Mesothelial cell of epicardium (in vitro differentiated cells): ENCODE data around the gene IER5. TPM values are rescaled to one million over a fixed set of nuclear protein-coding genes. Genes with fewer than 3 reads are reported as not detected.

Source experiments
- DNase-seq, 2 experiments: peaks; one replicate each; pipeline ENCODE4 v3.0.0; 2021; ENCODE audit warnings: low spot score in 2 of 2; ENCODE audit not compliant: unreplicated experiment in 2 of 2
- H3K27ac Mint-ChIP-seq: 2 replicates; pipeline ENCODE4 v1.8.0; 2021; ENCODE audit warnings: mixed read lengths
- H3K27me3 Mint-ChIP-seq: 2 replicates; pipeline ENCODE4 v1.8.0; 2021; ENCODE audit warnings: low read depth, mixed read lengths
- H3K36me3 Mint-ChIP-seq: 2 replicates; pipeline ENCODE4 v1.8.0; 2021; ENCODE audit warnings: mixed read lengths
- H3K4me1 Mint-ChIP-seq: 2 replicates; pipeline ENCODE4 v1.8.0; 2021; ENCODE audit warnings: mixed read lengths
- H3K4me3 Mint-ChIP-seq: 2 replicates; pipeline ENCODE4 v1.8.0; 2021; ENCODE audit warnings: mild to moderate bottlenecking, moderate library complexity, mixed read lengths
- H3K9me3 Mint-ChIP-seq: 2 replicates; pipeline ENCODE4 v1.8.0; 2021; ENCODE audit warnings: mixed read lengths
- total RNA-seq: library from RNA; stranded (reverse); gene quantifications from 3 replicates; pipeline ENCODE4 v1.2.1, GENCODE V29; 2021
- TF ChIP-seq, protein P1 (sequence below): fragments of 200-600 bp; sonication (generic); IDR thresholded peaks from one replicate; pipeline ENCODE4 v1.5.0; 2021; ENCODE audit warnings: antibody characterized with exemption; ENCODE audit not compliant: unreplicated experiment

Gene IER5
- total RNA-seq, 1 donor from 2014 or later: 14.1 TPM

DNA sequence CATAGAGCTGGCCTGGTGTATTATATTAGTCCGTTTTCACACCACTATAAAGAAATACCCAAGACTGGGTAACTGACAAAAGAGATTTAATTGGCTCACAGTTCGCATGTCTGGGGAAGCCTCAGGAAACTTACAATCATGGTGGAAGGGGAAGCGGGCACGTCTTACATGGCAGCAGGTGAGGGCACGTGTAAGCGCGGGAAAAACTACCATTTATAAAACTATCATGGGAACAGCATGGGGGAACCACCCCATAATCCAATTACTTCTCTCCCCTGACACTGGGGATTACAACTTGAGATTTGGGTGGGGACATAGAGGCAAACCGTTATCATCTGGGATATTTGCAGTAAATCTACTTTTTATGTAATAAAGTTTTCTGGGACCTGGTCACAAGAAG is 6.8 kb downstream of the IER5 start:
- peak overlapping the region; percentile 94 for H3K27ac Mint-ChIP-seq
- DNase-seq: no peak
- H3K4me3 Mint-ChIP-seq: peak overlapping the region; percentile 23
- TF ChIP-seq, protein P1, sequence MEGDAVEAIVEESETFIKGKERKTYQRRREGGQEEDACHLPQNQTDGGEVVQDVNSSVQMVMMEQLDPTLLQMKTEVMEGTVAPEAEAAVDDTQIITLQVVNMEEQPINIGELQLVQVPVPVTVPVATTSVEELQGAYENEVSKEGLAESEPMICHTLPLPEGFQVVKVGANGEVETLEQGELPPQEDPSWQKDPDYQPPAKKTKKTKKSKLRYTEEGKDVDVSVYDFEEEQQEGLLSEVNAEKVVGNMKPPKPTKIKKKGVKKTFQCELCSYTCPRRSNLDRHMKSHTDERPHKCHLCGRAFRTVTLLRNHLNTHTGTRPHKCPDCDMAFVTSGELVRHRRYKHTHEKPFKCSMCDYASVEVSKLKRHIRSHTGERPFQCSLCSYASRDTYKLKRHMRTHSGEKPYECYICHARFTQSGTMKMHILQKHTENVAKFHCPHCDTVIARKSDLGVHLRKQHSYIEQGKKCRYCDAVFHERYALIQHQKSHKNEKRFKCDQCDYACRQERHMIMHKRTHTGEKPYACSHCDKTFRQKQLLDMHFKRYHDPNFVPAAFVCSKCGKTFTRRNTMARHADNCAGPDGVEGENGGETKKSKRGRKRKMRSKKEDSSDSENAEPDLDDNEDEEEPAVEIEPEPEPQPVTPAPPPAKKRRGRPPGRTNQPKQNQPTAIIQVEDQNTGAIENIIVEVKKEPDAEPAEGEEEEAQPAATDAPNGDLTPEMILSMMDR: no peak
- H3K27me3 Mint-ChIP-seq: no peaks in the 10 kb centered on the region
- no peaks in the 10 kb centered on the region for H3K9me3 Mint-ChIP-seq
- H3K36me3 Mint-ChIP-seq: peaks cover 1% of the 10 kb centered on the region
- peaks cover 81% of the 10 kb centered on the region for H3K4me1 Mint-ChIP-seq

DNA sequence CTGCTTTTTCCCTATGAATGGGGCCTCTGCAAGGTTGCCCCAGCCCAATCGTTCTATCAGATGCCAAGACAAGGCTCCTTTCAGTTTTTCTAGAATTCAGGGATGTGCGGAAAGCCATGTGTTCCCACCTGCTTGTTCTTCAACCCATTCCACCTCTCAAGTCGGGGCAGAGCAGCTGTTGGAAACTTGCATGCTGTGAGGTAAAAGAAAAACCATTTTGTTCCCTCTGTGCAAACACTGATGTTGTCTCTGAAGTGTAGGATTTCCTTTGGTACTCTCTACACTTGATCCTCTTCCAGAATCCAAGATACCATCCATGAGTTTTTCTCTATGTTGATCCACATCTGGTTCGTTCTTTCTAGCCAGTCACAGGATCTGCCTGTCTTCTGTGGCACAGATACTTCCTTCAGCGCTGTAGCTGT is 7.3 kb downstream of the IER5 start:
- DNase-seq: no peak
- peaks cover 81% of the 10 kb centered on the region for H3K4me1 Mint-ChIP-seq
- TF ChIP-seq, protein P1: no peak
- peak overlapping the region; percentile 26 for H3K4me3 Mint-ChIP-seq
- no peaks in the 10 kb centered on the region for H3K9me3 Mint-ChIP-seq
- H3K27ac Mint-ChIP-seq: peak overlapping the region; percentile 91
- H3K27me3 Mint-ChIP-seq: no peaks in the 10 kb centered on the region
- H3K36me3 Mint-ChIP-seq: peaks cover 1% of the 10 kb centered on the region

DNA sequence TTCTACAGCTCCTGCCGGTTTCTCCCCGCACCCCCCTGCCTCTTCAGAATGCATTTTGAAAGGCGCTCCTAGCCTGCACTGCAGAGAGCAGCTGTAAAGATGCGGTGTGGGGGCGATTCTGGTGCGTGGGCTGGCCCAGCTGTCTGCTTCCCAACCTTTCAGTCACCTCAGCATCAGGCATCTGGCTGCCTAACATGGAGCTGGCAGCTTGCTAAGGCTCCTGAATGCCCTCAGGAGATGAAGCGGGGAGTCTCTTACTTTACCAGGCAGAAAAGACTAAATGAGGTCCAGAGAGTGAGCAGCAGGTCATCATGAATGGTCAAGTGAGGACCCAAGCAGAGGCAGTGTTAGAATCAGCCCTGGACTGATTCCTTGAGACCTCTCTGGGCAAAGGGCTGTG is 8.7 kb downstream of the IER5 start:
- no peak overlapping the region for H3K4me3 Mint-ChIP-seq

DNA sequence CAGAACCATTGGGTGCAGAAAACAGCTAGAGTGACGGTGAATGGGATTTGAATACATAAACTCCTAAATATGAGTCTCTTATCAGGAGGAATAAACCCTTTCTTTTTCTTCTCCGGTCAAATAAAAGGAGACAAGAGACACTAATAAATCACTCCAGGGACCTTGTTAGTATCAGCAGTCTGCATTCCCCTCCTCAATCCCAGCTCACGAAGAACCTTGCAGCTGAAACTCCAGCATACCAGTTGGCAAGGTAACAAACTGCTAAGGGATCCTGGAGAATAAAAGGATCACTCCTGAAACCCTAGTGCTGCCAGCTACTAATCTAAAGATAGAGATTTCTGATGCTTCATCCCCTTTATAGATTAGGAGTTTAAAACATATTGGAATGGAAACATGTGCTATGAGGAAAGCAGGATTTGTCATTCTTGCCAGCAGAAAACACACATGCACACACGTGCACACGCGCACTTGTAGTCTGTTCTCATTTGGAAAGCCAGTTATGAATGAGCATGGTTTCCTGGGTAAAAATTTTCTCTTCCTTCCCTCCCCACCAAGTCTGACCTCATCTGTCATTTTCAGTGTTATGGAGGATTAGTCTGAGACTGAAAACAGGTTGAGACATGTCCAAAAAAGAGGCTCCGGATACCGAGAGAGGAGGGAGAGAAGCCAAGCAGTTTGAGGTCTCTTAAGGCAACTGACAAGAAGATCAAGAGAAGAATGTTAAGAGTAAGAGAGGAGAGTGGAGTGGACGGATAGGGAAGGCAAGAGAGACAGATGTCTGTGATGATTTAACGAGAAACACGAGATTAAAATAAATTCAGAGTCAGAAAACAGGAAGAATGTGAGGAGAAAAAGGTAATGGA is 10.9 kb downstream of the IER5 start:
- Mint-ChIP-seq H3K9me3 (no peaks in the 10 kb centered on the region), H3K27me3 (no peaks in the 10 kb centered on the region), H3K27ac (peak overlapping the region; percentile 86), H3K36me3 (no peaks in the 10 kb centered on the region), H3K4me1 (peaks cover 96% of the 10 kb centered on the region), H3K4me3 (peak overlapping the region; percentile 6)
- TF ChIP-seq, protein P1: no peak
- no peak for DNase-seq

More for the DNA sequence above, 8.7 kb downstream of the IER5 start:
- H3K9me3 Mint-ChIP-seq: no peaks in the 10 kb centered on the region
- no peaks in the 10 kb centered on the region for H3K27me3 Mint-ChIP-seq
- no peak overlapping the region for H3K27ac Mint-ChIP-seq
- TF ChIP-seq, protein P1: no peak
- no peak for DNase-seq
- peaks cover 84% of the 10 kb centered on the region for H3K4me1 Mint-ChIP-seq
- H3K36me3 Mint-ChIP-seq: peaks cover 1% of the 10 kb centered on the region

DNA sequence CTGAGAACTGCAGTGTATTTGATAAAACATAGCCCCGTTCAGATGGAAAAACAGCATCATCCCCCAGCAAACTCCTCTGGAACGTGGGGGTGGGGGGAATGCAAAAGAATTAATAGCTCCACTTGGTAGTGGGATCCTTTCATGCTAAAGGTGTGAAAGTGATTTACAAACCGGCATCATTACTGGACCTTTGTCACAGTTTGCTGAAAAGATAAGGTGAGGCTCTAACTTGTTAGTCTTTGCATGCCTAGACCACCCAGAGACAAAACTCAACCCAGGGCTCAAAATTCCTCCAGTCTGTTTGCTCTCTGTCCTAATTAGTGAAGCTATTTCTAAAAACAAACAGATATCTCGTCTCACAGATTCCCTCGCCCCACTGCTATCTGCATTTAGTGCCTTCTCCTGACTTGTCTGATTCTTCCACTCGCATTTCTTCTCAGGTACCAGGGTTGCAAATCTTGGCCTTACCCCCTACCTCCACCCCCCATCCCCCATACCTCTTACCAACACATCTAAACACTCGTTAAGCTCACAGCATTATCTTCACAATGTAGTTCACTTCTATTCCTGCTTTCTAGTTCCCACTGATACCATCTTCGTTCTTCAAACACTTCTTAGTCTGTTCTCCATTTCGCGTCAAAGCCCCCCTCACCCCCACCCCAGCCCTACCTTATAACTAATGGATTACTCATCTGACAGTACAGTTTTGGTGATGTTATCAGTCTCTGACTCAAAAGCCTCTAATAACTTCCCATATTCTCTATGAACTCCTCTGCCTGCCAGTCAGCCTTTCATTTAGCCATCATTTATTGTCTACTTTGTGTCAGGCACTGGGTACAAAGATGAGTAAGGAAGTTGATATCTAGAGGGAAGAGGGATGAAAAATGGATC is 11.8 kb downstream of the IER5 start:
- H3K27ac Mint-ChIP-seq: peak overlapping the region; percentile 86
- H3K4me1 Mint-ChIP-seq: peaks cover 90% of the 10 kb centered on the region
- H3K36me3 Mint-ChIP-seq: no peaks in the 10 kb centered on the region
- peak overlapping the region; percentile 6 for H3K4me3 Mint-ChIP-seq
- no peak for DNase-seq
- TF ChIP-seq, protein P1: no peak
- H3K9me3 Mint-ChIP-seq: no peaks in the 10 kb centered on the region
- no peaks in the 10 kb centered on the region for H3K27me3 Mint-ChIP-seq
